ENCODE data around the gene FAF1. TPM values are rescaled to one million over a fixed set of nuclear protein-coding genes. Genes with fewer than 3 reads are reported as not detected.

Gene FAF1
- total and polyA plus RNA-seq, 9 of the 15 experiments (the other 6 are each of a cell fraction or from before 2014, with no cell fraction given), result 48.7 to 225 (median 118) TPM

DNA sequence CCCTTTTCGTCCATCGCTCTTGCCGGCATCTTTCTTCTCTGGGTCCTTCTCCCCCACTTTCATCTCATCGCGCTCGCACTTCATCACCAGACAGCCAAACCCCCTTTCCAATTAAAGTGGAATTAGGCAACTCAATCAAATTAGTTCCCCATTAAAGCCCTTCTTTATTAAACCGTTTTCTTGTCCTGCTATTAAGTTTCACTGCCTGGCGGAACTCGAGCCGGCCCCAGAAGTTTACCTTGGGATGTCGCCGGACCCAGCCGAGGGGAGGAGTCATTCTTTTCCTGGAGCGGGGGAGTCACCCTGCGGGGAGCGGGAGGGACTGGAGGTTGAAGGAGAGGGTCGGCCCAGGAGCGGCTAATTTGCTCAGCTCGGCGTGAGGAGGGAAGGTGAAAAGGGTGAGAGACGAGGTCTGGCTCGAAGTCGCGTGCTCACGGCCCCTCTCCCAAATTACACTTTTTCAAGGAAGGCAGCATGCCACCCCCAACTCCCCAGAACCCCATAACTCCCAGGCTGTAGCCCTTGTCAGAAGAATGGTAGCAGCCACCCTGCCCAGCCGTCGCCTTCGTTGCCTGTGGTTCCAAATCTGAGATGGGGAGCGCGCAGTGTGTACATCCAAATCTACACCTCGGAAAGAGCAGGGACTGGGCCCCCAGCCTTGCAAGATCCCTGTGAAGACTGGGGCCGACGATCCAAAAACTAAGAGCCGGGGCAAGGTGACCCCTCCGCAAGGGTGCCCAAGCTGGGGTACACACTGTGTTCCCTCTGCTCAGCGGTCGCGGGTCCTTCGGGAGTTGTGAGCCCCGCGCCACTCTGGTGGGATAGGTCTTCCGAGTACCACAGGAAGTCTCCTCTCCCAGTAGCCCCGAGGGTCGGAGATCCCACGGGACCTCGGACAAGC lies 543.3 kb downstream of the FAF1 start (continued):
- TF ChIP-seq NR1H2 (CRISPR knock-in tag; IDR thresholded peaks at IDR 0.05), result no peak

DNA sequence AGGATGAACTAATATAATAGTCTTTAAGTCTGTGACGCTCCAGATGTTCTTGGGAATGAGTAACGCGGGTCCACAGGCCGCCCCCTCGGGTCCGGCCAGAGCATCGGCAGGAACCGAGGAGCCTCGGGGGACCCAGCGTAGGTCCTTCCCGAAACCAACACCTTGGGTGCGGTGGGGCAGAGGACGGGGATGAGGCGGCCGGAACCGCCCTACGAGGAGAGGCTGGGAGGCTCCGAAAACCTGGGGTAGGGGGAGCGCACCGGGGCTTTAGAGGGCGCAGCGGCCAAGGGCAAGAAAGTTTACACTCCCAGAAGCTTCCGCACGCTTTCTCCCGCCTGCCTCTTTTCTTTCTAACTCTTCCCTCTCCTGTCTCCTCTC lies 543.9 kb downstream of the FAF1 start:
- POLR2A ChIA-PET, result interaction anchor here (0.5 to 1.0 kb wide), 2 partner anchors 9 to 872 kb away, joined by 3 to 4 read pairs; no protein-coding TSS in a partner anchor
- in situ Hi-C loops (cut with MboI), result no loop called here
- Histone ChIP-seq H3K4me3 (no peak overlapping the region), H3K27me3 (ENCODE audit: control insufficient read depth in 2 of 2, insufficient read depth in 2 of 2, low read length in 2 of 2) (peaks cover 62 to 75% of the 10 kb centered on the region in 2 experiments), H3K27ac (ENCODE audit: extremely low read depth, low read depth, low read length) (no peak overlapping the region), H3K36me3 (ENCODE audit: control insufficient read depth, insufficient read depth, low read length) (no peaks in the 10 kb centered on the region), H2AFZ (ENCODE audit: low read depth, low read length) (no peak overlapping the region), H3K9ac (ENCODE audit: insufficient read depth in 1 of 2, low read depth in 2 of 2, low read length in 2 of 2) (no peak overlapping the region), H4K20me1 (replicated peaks; ENCODE audit: control insufficient read depth, insufficient read depth, low read length) (0 out of 2 replicates have a peak, but pooled peaks cover 3% of the 10 kb centered on the region), H3K79me2 (ENCODE audit: control insufficient read depth, insufficient read depth, low read length) (no peaks in the 10 kb centered on the region), H3K9me3 (replicated peaks; ENCODE audit: control insufficient read depth, insufficient read depth, low read depth, low read length) (no peaks in the 10 kb centered on the region), H3K9me1 (ENCODE audit: control insufficient read depth, insufficient read depth, low read length) (no peaks in the 10 kb centered on the region), H3K4me1 (replicated peaks in 1 of 2; ENCODE audit: control insufficient read depth in 2 of 2, insufficient read depth in 2 of 2, low read length in 2 of 2) (peaks cover 0 to 33% of the 10 kb centered on the region in 2 experiments; a peak in 1 of 5 replicates), H3K4me2 (ENCODE audit: insufficient read depth, low read length) (no peak overlapping the region)
- FAIRE-seq, result no peak
- ATAC-seq, result no peak
- intact Hi-C loops (cut with micrococcal nuclease), result no loop called here
- DNase-seq (ENCODE audit: extremely low read depth in 1 of 4, low spot score in 3 of 4), result peak in 3 of 4 experiments; percentile 12 to 13 (median 12)
- CTCF ChIA-PET (ENCODE audit: low intra/inter-chr PET ratio), result no interaction called here
- 7% methylated on average over 22 of the region's 25 CpGs for WGBS (ENCODE audit: insufficient coverage, low coverage, missing lambda C conversion rate)
- BruUV-seq (replicated peaks), result no TSS peak
- TF ChIP-seq KAT7 (CRISPR knock-in tag; IDR thresholded peaks at IDR 0.05; ENCODE audit: borderline replicate concordance), result no peak
- TF ChIP-seq FOXA1 (IDR thresholded peaks at IDR 0.05; ENCODE audit: borderline replicate concordance), result no peak
- no peak for TF ChIP-seq CHD2 (IDR thresholded peaks at IDR 0.05; ENCODE audit: low read depth, low read length)
- TF ChIP-seq ADNP (tag; IDR thresholded peaks at IDR 0.05), result no peak
- TF ChIP-seq CEBPG (CRISPR knock-in tag; IDR thresholded peaks at IDR 0.05), result no peak
- TF ChIP-seq CEBPG (tag; conservative IDR thresholded peaks at IDR 0.05 in 1 of 2, IDR thresholded peaks at IDR 0.05 in 1 of 2), result no peak
- TF ChIP-seq CBFB (CRISPR knock-in tag; IDR thresholded peaks at IDR 0.05), result no peak
- TF ChIP-seq, protein P1, sequence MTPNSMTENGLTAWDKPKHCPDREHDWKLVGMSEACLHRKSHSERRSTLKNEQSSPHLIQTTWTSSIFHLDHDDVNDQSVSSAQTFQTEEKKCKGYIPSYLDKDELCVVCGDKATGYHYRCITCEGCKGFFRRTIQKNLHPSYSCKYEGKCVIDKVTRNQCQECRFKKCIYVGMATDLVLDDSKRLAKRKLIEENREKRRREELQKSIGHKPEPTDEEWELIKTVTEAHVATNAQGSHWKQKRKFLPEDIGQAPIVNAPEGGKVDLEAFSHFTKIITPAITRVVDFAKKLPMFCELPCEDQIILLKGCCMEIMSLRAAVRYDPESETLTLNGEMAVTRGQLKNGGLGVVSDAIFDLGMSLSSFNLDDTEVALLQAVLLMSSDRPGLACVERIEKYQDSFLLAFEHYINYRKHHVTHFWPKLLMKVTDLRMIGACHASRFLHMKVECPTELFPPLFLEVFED (CRISPR knock-in tag; conservative IDR thresholded peaks at IDR 0.05), result no peak
- TF ChIP-seq, protein P2, sequence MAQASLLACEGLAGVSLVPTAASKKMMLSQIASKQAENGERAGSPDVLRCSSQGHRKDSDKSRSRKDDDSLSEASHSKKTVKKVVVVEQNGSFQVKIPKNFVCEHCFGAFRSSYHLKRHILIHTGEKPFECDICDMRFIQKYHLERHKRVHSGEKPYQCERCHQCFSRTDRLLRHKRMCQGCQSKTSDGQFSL (CRISPR knock-in tag; IDR thresholded peaks at IDR 0.05), result no peak
- TF ChIP-seq, protein P2 (tag; IDR thresholded peaks at IDR 0.05), result no peak
- TF ChIP-seq, protein P3, sequence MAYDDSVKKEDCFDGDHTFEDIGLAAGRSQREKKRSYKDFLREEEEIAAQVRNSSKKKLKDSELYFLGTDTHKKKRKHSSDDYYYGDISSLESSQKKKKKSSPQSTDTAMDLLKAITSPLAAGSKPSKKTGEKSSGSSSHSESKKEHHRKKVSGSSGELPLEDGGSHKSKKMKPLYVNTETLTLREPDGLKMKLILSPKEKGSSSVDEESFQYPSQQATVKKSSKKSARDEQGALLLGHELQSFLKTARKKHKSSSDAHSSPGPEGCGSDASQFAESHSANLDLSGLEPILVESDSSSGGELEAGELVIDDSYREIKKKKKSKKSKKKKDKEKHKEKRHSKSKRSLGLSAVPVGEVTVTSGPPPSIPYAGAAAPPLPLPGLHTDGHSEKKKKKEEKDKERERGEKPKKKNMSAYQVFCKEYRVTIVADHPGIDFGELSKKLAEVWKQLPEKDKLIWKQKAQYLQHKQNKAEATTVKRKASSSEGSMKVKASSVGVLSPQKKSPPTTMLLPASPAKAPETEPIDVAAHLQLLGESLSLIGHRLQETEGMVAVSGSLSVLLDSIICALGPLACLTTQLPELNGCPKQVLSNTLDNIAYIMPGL (CRISPR knock-in tag; IDR thresholded peaks at IDR 0.05), result no peak
- no peak for TF ChIP-seq HOXB6 (CRISPR knock-in tag; IDR thresholded peaks at IDR 0.05; ENCODE audit: borderline replicate concordance)
- TF ChIP-seq, protein P4, sequence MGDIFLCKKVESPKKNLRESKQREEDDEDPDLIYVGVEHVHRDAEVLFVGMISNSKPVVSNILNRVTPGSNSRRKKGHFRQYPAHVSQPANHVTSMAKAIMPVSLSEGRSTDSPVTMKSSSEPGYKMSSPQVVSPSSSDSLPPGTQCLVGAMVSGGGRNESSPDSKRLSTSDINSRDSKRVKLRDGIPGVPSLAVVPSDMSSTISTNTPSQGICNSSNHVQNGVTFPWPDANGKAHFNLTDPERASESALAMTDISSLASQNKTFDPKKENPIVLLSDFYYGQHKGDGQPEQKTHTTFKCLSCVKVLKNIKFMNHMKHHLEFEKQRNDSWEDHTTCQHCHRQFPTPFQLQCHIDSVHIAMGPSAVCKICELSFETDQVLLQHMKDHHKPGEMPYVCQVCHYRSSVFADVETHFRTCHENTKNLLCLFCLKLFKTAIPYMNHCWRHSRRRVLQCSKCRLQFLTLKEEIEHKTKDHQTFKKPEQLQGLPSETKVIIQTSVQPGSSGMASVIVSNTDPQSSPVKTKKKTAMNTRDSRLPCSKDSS (IDR thresholded peaks at IDR 0.05; ENCODE audit: low read depth, partially characterized antibody), result no peak

Data from K562 (cell line).